ENCODE data around the gene CCDC54. TPM values are rescaled to one million over a fixed set of nuclear protein-coding genes. Genes with fewer than 3 reads are reported as not detected.
A peak's percentile ranks its signal among the peaks of the same experiment; 100 is the strongest.

CCDC54 gene
- polyA plus RNA-seq, 12 donors, result 1.3 to 5.1 (median 3.7) TPM; not detected in 2

DNA sequence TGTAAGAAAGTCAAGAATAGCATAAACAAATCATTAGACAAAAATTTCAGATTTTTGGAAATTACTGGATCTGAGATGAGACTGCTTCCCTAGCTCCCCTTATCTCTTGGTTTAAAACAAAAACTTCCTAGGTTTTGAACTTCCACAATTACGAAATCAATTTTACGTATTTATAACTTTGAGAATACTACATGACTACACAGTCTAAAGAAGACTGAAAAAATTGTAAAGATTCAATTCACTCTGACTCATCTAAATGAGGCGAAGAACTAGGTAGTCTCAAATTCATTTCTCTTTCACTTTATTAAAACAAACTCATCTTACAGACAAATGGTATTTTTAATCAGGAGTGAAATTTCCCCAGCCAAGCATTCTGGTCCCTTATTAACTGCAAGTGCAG lies 10.3 kb downstream of the CCDC54 start:
- no peak for DNase-seq

DNA sequence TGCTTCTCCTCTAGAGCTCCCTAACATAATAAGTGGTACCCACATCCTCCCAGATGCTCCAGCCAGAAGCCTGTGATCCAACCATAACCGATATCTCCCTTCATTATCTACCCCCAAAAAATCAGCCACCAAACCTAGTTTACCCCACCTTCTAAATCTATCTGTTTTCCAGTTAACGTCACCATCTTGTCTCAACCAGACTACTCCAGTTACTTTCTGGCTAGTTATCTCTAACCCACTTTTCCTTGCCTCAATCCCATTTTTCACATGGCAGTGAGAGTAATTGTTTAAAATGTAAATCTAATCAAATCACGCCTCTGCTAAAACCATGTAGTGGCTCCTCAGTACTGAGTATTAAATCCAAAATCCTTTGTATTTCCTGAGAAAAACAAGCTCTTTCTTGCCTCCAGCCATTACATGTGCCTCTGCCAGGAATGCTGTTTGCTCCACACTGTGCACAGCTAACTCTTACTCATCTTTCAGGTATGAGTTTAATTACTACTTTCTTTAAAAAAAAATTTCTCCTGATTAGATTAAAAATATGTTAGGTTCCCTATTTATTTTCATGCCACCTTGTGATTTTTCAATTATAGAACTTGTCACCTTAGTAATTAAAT lies 15.4 kb downstream of the CCDC54 start:
- no peak for DNase-seq

DNA sequence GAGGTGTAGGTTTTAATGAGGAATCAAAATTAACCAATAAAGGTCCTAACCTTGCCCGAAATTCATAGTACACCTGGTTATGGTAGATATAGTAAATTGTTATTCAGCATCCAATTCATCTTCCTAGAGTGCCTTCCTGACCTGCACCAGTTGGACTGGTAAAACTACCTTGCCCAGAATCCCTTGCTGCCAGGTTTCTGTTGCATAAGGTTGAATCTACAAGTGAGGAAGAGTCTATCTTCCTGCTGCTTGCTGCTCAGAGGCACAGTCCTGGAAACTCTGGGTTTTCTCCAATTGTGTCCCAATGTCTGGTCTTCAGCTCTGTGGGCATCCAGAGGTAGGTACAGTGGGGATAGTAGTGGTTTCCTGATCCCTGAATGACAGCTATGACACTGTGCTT lies 17.3 kb downstream of the CCDC54 start:
- DNase-seq, result no peak

DNA sequence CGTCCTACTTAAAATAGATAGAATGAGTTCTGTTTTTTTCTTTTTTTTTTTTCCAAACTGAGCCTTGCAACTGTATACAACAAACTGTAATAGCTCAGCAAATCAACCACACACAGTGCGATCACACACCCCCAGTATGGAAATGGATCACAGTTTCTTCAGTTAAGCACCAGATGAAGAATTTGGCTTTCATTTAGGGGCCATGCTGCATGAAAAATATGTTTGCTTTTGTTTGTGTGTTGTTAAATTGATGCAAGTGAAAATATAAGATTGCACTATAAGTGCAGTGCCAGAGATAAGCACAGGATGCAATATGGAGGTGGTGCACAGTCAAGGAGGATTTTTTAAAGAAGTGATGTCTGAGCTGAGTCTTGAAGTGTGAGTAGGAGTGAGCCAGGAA lies 17.8 kb downstream of the CCDC54 start:
- no peak for DNase-seq

DNA sequence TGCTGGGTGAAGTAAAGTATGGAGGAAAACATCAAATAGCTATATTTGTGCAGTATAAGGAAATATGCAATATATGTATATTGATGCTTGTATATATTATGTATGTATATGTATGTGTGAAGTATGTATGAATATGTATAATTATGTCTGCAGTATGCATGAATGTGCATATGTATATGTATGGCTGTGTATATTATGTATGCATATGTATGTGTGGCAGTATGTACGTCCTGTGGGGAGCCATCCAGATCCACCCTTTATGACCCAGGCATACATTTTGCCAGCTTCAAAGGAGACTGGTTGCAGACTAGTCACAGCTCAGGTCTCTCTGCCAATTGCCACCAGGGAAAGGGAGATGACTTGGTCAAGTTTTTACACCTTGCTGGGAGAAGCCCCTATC lies 24.1 kb downstream of the CCDC54 start:
- no peak for DNase-seq

DNA sequence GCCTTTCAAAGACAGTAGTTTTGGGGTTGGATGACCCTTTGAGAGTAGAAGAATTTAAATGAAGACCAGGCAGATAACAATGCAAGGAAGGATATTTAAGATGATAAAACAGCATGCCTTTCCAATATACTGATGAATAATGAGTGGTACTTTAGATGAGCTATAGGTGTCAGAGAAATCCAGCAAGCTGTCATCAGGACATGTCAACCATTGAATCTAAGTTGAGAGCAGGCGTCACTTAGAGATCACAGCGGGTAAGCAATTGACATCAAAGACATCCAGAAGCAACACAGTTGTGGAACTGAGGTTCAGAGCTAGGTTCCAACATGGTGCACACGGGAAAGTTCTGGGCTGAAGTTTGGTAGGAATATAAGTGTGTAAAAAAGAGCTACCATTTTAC lies 25.0 kb downstream of the CCDC54 start:
- DNase-seq, result no peak

DNA sequence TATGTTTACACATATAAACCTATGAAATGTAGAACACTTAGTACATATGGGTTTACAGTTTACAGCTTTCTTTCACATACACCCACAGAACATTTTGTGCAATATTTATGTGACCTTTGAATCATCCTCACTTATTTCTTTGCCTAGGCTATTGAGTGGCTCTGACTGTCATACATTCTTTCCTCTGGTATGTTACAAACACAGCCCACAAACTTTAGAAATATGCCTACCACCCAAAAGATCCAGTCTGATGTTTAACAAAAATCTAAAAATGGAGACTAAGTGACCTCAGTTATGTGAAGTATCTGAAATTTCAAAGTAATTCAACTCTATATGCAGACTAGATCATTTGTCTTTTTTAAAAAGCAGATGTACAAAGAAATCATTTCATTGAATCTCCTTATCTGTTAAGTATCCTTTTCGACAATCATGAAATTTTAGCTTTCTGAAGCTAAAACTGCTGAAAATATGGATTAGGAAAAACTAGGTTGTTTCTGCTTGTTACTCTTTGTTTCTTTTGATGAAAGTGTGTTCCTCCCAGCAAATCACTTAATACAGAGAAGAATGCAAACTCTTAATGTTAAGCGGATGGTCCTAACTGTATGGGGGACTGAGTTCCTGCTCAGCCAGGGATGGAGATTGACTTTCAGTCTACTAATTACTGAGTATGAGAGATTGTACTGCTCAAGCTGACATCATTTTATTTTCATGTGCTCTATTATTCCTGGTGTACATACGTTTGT lies 27.7 kb downstream of the CCDC54 start:
- no peak for DNase-seq

DNA sequence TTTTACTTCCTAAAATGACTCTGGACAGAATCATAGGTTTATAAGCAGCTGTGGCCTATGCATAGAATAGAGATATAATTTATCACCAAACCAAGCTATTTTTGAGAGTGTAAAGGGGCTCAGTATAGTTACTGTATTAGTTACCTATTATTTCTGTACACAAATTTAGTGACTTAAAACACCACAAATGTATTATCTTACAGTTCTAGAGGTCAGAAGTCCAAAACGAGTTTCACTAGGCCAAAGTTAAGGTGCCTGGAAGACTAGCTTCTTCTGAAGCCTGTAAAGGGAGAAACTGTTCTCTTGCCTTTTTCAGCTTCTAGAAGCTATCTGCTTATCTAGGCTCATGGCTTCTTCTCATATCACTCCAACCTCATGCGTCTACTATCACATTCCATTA lies 30.1 kb downstream of the CCDC54 start:
- no peak for DNase-seq

DNA sequence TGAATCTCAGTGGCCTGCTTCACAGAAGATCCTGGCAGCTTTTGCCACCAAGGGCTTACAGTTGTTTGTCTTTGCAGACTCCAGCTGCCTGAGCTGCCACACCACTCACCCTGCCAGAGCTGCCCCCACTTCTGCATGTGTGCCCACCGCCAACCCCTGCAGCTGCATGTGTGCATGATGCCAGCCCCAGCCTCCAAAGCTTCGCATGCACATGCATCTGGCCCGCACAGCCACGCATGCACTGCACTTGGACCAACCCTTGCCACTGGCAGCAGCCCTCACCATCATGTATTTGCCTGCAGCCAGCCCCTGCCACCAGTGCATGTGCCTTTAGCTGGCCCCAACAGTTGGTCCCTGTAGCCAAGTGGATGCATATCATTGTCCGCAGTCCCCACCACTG lies 31.3 kb downstream of the CCDC54 start:
- no peak for DNase-seq

DNA sequence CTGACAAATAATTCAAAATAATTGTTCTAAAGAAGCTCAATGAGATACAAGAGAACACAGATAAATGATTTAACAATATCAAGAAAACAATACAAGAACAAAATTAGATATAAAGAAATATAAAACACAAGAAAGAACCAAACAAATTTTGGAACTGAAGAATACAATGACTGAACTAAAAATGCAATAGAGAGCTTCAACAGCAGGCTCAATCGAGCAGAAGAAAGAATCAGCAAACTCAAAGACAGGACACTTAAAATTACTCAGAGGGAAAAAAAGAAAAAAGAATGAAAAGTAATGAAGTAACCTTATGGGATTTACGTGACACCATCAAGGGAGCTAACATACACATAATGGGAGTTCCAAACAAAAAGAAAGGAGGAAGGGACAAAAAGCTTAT lies 32.1 kb downstream of the CCDC54 start:
- no peak for DNase-seq

DNA sequence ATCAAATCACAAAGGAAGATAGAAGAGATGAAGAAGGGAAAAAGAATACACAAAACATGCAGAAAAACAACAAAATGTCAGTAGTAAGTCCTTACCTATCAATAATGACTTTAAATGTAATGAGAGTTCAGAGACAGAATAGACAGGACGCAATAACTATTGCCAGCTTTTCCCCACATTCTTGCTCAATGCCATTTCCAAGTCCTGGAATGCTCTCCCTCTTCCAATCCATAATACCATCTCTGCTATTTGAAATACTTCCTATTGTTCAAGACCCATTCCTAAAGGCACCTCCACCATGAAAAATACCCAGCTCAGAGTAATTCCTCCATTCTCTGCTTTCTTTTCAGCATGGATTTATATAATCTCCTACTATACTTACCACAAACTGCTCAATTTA lies 33.4 kb downstream of the CCDC54 start:
- DNase-seq, result no peak

DNA sequence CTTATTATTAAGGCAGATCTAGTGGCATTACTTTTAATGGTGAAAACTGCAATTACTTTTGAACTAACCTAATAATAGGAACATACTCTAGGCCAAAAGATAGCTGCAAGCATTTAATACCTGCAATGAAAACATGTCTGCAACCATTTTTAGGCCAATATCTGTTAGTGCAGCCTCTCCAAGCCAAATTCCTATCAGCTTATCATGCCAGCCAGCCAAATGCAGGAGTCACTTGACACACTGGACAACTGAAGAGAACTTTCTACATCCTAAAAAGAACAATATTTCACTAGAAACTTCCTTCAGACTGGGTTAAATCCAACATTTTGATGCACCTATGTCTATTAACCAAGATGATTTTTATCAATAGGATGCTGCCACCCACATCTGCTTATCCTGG lies 33.8 kb downstream of the CCDC54 start:
- DNase-seq, result no peak

DNA sequence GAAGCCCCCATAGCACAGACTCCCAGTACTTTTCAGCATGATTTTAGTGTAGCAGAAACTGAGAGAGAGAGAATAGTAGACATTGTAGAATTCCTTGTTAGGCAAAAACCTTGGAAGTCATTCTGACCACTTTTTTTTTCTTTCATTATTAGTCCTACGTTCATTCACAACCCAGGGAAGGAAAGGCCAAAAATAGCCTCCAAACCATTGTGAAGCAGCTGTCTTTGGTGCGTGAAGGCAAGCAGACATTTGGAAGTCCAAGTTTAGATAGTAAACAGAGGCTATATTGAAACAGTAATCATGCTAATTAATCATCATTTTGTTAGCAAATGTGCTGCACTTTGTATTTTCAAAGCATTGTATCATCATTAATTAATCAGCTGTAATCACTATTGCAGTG lies 34.5 kb downstream of the CCDC54 start:
- no peak for DNase-seq

DNA sequence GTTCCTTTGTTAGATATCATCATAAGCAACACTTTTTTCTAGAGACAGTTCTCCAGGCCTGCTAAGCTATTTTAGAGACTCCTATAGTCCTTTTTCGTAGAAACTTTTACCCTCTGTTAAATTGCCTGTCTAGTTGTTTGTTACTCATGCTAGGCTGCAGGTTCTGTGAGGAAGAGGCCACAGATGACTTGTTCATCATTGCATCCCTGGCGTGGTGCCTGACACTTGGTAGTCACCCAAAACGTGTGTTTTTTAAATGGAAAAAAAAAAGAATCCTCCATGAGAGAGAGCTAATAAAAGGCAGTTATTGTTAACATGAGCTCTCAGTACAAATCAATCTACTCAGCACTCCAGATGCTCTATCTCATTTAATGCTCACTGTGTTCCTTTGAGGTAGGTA lies 35.1 kb downstream of the CCDC54 start:
- DNase-seq, result no peak

DNA sequence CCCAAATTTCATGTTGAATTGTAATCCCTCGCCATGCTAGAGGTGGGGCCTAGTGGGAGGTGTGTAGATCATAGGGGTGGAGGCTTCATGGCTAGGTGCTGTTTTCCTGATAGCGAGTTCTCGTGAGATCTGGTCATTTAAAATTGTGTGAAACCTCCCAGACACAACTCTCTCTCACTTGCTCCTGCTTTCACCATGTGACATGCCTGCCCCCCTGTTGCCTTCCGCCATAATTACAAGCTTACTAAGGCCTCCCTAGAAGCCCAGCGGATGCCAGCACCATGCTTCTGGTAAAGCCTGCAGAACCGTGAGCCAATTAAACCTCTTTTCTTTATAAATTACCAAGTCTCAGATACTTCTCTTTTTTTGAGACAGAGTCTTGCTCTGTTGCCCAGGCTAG lies 36.0 kb downstream of the CCDC54 start:
- no peak for DNase-seq

DNA sequence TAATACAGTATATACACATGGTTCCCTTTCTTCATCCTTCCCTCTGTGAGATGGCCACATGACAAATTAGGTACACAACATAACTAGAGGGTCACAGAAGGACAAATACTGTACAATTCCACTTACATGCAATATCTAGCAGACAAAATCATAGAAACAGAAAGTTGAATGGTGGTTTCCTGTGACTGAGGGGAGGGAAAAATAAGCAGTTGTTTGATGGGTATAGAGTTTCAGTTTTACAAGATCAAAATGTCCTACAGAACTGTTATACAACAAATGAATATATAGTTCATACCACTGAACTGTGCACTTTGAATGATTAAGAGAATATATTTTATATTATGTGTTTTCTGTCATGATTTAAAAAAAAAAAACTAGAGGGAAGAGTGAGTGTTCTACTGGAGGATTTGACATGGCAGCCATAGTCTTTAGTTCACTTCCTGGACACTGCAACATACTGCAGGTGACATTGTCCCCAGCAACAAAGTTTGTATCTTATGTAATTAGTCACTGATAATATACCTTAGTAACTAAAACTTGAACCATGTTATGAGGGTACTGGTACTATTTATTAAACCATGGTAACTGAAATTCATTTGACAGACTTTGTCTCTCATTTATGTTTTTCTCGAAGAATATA lies 37.2 kb downstream of the CCDC54 start:
- DNase-seq, result no peak

DNA sequence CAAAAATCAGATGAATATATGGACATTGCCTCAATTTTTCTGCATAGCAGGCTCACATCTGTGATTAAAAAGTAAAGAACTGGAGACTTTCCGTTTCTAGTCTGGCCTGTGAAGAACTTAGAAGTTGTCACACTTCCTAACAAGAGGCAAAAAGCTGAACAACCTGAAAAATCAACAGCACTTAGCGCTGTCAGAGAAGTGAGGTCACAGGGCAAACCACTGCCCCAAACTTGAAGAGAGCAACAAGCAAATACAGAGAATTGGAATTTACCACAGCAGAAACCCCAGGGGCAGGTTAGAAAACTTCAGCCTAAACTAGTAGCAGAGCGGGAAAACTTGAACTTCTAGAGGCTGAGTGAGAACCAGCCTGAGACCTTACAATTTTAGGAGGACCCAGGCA lies 38.9 kb downstream of the CCDC54 start:
- DNase-seq, result no peak

DNA sequence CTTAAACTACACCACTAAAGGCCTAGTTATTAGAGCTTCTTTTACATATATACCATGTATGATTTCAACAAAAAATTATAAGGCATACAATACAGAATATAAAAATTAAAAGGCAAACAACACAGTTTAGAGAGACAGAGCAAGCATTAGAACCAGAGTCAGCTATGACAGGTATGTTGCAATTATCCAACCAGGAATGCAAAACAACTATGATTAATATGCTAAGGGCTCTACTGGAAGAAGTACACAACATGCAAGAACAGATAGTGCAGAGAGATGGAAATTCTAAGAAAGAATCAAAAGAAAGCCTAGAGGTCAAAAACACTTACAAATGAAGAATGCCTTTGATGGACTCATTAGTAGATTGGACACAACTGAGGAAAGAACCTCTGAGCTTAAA lies 39.6 kb downstream of the CCDC54 start:
- no peak for DNase-seq

DNA sequence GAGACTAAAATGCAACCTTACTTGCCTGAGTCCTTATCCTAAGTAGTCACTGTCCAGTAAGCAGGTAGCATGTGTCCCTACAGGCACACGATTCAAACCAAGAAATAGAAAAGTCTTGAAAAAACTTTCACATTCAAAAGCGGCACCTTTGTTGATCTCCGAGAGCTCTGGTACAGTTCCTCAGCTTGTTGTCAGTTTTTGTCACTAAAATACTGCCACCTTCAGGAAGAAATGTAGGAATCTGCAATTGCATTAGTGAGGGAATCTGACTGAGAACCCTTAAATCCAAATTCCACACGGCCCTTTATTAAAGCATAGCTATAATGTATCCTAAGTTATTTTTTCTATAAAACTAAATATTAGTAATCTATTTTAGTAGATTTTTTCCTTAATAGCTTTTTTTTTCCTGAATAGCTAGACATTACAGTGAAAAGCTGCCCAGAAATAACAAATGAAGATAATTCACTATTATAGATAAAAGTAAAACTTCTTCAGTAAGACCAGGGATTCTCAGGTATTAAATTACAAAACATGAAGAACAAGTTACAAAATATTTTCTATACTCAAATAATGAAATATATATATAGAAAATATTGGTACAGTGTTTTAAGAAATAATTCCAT lies 44.0 kb downstream of the CCDC54 start:
- peak; percentile 64 for DNase-seq

DNA sequence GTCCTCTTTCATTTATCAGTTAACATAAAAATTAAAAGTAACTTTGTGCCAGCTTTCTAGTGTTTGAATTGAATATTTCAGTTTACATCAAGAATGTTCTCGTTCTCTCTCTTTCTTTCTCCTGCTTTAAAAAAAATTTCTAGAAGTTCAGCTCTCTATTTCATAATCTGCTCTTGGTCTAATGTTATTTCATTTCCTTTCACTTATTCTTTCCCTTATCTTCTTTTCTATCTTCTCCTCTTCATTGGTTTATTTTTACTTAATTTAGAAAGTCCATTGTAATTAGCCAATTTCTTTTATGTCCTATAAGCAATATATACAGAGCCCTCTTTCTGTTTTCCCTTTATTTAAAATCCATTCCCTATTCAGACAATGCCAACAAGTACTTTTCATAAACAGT lies 44.6 kb downstream of the CCDC54 start:
- DNase-seq, result no peak

DNA sequence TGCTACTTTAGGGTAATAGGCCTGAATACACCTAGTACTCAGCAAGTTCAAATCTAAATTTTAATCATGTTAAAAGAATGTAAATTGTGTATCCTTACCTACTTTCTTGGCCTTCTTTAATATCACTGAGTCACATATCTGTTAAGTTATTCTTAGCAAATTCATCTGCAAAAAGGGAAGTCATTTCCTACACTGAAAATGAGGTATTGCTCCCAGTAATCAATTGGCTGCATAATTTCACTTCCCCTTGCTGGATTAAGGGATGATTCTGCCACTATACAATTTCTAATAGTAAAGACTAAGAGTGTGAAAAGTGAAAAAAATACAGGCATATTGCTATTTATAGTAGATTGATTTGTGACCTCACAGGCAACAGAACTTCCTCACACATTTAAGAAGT lies 47.8 kb downstream of the CCDC54 start:
- no peak for DNase-seq

DNA sequence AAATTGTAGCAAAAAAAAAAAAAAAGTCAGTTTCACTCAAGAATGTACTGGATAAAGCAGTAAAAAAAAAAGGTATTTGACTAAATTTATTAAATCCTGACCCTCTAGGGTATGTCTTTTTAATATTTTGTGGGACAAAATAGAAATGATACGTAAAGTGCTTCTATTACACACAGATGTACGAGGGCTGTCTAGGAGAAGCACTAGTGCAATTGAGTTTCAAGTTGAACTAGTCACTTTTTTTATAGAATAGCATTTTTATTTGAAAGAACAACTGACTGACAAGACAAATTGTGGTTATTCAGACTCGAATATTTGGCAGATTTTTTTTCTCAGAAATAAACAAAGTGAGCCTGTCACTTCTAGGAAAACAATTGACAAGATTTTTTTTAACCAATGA lies 49.0 kb downstream of the CCDC54 start:
- no peak for DNase-seq
